HCT116 (cell line): ENCODE results near the gene PLCL2.

Source experiments
- EZH2 ChIP-seq: fragments of 200-600 bp; sonication (generic); IDR thresholded peaks from 2 replicates; pipeline ENCODE4 v1.6.1; 2017; ENCODE audit warnings: antibody characterized with exemption, mixed run types
- POLR2A ChIP-seq: IDR thresholded peaks from 2 replicates; pipeline ENCODE4 v1.7.0; 2011; ENCODE audit warnings: borderline replicate concordance; ENCODE audit not compliant: insufficient read depth, insufficient read length; ENCODE audit errors: extremely low read depth
- POLR2AphosphoS5 ChIP-seq: IDR thresholded peaks from 2 replicates; pipeline ENCODE4 v1.6.1; 2011; ENCODE audit warnings: mild to moderate bottlenecking, low read depth, low read length, moderate library complexity
- RAD21 ChIP-seq: IDR thresholded peaks from 2 replicates; pipeline ENCODE4 v1.6.1; 2012; ENCODE audit warnings: low read depth, mild to moderate bottlenecking
- SRF ChIP-seq: IDR thresholded peaks from 2 replicates; pipeline ENCODE4 v1.6.1; 2012; ENCODE audit warnings: low read depth
- TCF7L2 ChIP-seq: IDR thresholded peaks from 2 replicates; pipeline ENCODE4 v1.7.0; 2011; ENCODE audit warnings: borderline replicate concordance, inconsistent platforms; ENCODE audit not compliant: insufficient read depth, insufficient read length; ENCODE audit errors: extremely low read depth
- YY1 ChIP-seq: IDR thresholded peaks from 2 replicates; pipeline ENCODE4 v1.6.1; 2011; ENCODE audit warnings: low read length, low read depth, moderate library complexity, mild to moderate bottlenecking; ENCODE audit not compliant: insufficient replicate concordance; ENCODE audit errors: extremely low read depth
- ZFX ChIP-seq: fragments of 450-650 bp; IDR thresholded peaks from 2 replicates; pipeline ENCODE4 v1.6.1; 2017
- ZNF274 ChIP-seq: fragments of 200-500 bp; sonication (Bioruptor generic); IDR thresholded peaks from 2 replicates; pipeline ENCODE4 v1.6.1; 2014; ENCODE audit warnings: mild to moderate bottlenecking, low read depth, low read length, inconsistent platforms
- TF ChIP-seq, protein P1 (sequence below), 3 experiments: fragments of 200-600 bp in 1 of 3; sonication (generic) in 1 of 3; IDR thresholded peaks in 2 of 3; conservative IDR thresholded peaks in 1 of 3; 2 replicates each; pipeline ENCODE4 v1.5.1; 2012 to 2017; ENCODE audit warnings: low read depth in 2 of 3, low read length in 2 of 3, antibody characterized with exemption in 1 of 3, borderline replicate concordance in 1 of 3, control low read depth in 1 of 3, mild to moderate bottlenecking in 1 of 3, mixed read lengths in 1 of 3, mixed run types in 1 of 3, moderate library complexity in 1 of 3; ENCODE audit not compliant: insufficient read depth in 1 of 3
- TF ChIP-seq, protein P2 (sequence below): IDR thresholded peaks from 2 replicates; pipeline ENCODE4 v1.6.1; 2012

DNA sequence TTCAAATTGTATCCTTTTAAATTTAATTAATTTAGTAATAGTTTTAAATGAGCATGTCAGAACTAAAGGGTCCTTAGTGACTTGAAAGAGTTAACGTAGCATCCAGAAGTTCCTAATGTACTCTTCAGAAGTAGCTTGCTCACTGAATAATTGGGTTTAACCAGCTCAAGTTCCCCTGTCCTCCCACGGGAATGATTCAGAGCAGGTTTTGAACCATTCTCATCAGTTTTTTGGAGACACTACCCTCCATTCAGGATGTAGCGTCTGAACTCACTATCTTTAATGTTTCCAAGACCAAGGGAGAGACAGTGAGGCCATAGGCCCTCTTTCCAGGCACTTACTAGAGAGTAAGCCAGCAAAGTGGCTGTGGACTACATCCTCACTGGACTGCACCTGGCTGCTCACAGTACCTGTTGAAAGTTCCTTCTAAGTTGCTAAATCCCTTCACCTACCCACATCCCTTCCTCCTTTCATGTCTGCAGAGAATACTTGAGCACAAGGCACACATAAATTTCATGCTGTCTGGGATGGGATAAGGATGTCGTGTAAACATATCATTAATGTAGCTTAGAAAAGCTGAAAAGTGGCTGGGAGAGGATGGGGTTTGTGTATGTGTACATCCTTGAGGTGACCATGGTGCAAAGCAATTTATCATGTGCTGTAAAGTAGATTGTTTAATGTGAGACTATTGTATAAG lies 146.3 kb downstream of the PLCL2 start:
- no peak for TF ChIP-seq YY1
- TF ChIP-seq, protein P1, sequence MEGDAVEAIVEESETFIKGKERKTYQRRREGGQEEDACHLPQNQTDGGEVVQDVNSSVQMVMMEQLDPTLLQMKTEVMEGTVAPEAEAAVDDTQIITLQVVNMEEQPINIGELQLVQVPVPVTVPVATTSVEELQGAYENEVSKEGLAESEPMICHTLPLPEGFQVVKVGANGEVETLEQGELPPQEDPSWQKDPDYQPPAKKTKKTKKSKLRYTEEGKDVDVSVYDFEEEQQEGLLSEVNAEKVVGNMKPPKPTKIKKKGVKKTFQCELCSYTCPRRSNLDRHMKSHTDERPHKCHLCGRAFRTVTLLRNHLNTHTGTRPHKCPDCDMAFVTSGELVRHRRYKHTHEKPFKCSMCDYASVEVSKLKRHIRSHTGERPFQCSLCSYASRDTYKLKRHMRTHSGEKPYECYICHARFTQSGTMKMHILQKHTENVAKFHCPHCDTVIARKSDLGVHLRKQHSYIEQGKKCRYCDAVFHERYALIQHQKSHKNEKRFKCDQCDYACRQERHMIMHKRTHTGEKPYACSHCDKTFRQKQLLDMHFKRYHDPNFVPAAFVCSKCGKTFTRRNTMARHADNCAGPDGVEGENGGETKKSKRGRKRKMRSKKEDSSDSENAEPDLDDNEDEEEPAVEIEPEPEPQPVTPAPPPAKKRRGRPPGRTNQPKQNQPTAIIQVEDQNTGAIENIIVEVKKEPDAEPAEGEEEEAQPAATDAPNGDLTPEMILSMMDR (IDR thresholded peaks at IDR 0.05 in 2 of 3, conservative IDR thresholded peaks at IDR 0.05 in 1 of 3; ENCODE audit: borderline replicate concordance in 1 of 3, insufficient read depth in 1 of 3, low read depth in 2 of 3, low read length in 2 of 3), result no peak
- TF ChIP-seq POLR2A, result no peak
- TF ChIP-seq POLR2AphosphoS5, result no peak
- TF ChIP-seq RAD21, result no peak
- TF ChIP-seq SRF, result no peak
- TF ChIP-seq TCF7L2, result no peak
- TF ChIP-seq ZNF274, result no peak
- TF ChIP-seq, protein P2, sequence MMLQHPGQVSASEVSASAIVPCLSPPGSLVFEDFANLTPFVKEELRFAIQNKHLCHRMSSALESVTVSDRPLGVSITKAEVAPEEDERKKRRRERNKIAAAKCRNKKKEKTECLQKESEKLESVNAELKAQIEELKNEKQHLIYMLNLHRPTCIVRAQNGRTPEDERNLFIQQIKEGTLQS, result no peak
- TF ChIP-seq EZH2, result no peak
- TF ChIP-seq ZFX, result no peak
